Ascending aorta (tissue), 2 donors: ENCODE data around the gene KIF26B. TPM values are rescaled to one million over a fixed set of nuclear protein-coding genes. Genes with fewer than 3 reads are reported as not detected.

ENCODE experiments used
- DNase-seq, 2 donors: peaks; one replicate each; pipeline ENCODE4 v3.0.0-alpha.2; 2019; ENCODE audit warnings: low spot score in 2 of 2
- H3K27ac ChIP-seq, 2 donors: fragments of 200-600 bp; sonication (generic); one replicate each; pipeline ENCODE4 v1.5.1; 2016 to 2017; ENCODE audit warnings: mild to moderate bottlenecking in 1 of 2
- H3K27me3 ChIP-seq: fragments of 200-600 bp; sonication (generic); one replicate; pipeline ENCODE4 v1.5.1; 2017
- H3K36me3 ChIP-seq, 2 donors: fragments of 200-600 bp; sonication (generic); one replicate each; pipeline ENCODE4 v1.5.1; 2016
- H3K4me1 ChIP-seq, 2 donors: fragments of 200-600 bp; sonication (generic); one replicate each; pipeline ENCODE4 v1.5.1; 2016 to 2017; ENCODE audit warnings: mild to moderate bottlenecking in 1 of 2
- H3K4me3 ChIP-seq, 2 donors: fragments of 200-600 bp; sonication (generic); one replicate each; pipeline ENCODE4 v1.5.1; 2016 to 2017; ENCODE audit warnings: mild to moderate bottlenecking in 1 of 2
- H3K9me3 ChIP-seq, 2 donors: fragments of 200-600 bp; sonication (generic); one replicate each; pipeline ENCODE4 v1.5.1; 2016
- intact Hi-C: fragments of 100-400 bp; cut with DNase I; formaldehyde crosslinking; loops from one replicate; pipeline ENCODE4 v1.15.1; 2023
- total RNA-seq: library from RNA; depleted of rRNA; stranded (reverse); fragments of >200 nt; gene quantifications from one replicate; pipeline ENCODE4 v1.1.0, GENCODE V29; 2016
- TF ChIP-seq, protein P1 (sequence below), 3 experiments: fragments of 200-600 bp in 2 of 3; fragments of 450-650 bp in 1 of 3; sonication (generic) in 2 of 3; IDR thresholded peaks; one replicate each; pipeline ENCODE4 v1.5.1; 2016 to 2019; ENCODE audit warnings: antibody characterized with exemption in 3 of 3, mild to moderate bottlenecking in 1 of 3, moderate library complexity in 1 of 3

KIF26B gene
- total RNA-seq, 1 donor from 2014 or later, result not detected

DNA sequence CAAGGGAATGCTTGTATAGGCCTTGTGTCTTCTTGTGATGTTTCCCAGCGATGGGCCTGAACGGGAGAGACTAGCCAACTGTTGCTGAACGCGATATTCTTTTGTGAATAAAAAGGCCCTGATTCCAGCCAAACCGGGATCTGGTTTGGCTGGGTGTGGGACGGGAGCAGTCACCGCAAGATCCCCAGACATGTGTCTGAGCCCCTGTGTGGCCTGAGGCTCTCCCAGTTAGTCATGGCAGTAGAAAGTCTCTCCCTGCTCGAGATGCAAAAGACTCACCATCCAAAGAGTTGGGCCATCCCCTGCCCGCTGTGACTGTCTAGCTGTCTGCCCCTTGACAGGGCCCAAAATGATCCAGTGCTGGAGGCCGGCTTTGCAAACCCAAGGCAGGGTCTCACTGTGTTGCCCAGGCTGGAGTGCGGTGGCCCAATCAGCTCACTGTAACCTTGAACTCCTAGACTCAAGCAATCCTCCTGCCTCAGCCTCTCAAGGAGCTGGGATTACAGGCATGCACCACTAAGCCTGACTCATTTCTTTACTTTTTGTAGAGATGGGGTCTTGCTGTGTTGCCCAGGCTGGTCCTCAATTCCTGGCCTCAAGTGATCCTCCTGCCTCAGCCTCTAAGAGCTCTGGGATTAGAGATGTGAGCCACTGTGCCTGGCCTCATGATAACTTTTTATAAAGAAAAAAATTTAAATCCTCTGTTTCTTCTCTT lies 56.4 kb downstream of the KIF26B start:
- Histone ChIP-seq H3K4me1 (no peaks in the 10 kb centered on the region), H3K27ac (no peak overlapping the region), H3K36me3 (no peaks in the 10 kb centered on the region), H3K27me3 (no peaks in the 10 kb centered on the region), H3K9me3 (peaks cover 0 to 16% of the 10 kb centered on the region in 2 donors), H3K4me3 (no peak overlapping the region)
- TF ChIP-seq, protein P1, sequence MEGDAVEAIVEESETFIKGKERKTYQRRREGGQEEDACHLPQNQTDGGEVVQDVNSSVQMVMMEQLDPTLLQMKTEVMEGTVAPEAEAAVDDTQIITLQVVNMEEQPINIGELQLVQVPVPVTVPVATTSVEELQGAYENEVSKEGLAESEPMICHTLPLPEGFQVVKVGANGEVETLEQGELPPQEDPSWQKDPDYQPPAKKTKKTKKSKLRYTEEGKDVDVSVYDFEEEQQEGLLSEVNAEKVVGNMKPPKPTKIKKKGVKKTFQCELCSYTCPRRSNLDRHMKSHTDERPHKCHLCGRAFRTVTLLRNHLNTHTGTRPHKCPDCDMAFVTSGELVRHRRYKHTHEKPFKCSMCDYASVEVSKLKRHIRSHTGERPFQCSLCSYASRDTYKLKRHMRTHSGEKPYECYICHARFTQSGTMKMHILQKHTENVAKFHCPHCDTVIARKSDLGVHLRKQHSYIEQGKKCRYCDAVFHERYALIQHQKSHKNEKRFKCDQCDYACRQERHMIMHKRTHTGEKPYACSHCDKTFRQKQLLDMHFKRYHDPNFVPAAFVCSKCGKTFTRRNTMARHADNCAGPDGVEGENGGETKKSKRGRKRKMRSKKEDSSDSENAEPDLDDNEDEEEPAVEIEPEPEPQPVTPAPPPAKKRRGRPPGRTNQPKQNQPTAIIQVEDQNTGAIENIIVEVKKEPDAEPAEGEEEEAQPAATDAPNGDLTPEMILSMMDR (IDR thresholded peaks at IDR 0.05), result no peak
- DNase-seq, result no peak
- intact Hi-C loops, result no loop called here

DNA sequence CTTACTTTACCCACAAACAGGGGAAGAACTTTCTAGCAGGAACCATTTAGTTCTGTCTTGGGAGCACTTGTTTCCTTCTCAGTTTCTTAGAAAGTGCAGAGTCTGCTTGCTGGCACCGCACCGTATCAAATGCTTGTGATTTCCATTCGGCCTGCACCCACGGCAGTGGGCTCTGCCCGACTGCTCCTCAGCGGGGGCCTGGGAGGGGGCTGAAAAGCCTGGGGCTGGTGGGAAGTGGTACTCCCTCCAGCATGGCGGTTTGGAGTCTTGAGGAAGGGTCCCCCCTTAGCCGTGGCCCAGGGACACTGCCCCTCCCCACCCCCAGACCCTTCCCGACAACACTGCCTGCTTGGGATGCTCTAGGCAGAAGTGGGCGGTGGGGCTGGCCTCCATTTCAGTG lies 57.0 kb downstream of the KIF26B start:
- no peaks in the 10 kb centered on the region for H3K4me1 ChIP-seq
- no peak overlapping the region for H3K27ac ChIP-seq
- no peaks in the 10 kb centered on the region for H3K36me3 ChIP-seq
- peaks cover 0 to 12% of the 10 kb centered on the region in 2 donors for H3K9me3 ChIP-seq
- TF ChIP-seq, protein P1 (IDR thresholded peaks at IDR 0.05), result no peak
- no peak for DNase-seq
- H3K27me3 ChIP-seq, result no peaks in the 10 kb centered on the region
- H3K4me3 ChIP-seq, result no peak overlapping the region
- intact Hi-C loops, result no loop called here

DNA sequence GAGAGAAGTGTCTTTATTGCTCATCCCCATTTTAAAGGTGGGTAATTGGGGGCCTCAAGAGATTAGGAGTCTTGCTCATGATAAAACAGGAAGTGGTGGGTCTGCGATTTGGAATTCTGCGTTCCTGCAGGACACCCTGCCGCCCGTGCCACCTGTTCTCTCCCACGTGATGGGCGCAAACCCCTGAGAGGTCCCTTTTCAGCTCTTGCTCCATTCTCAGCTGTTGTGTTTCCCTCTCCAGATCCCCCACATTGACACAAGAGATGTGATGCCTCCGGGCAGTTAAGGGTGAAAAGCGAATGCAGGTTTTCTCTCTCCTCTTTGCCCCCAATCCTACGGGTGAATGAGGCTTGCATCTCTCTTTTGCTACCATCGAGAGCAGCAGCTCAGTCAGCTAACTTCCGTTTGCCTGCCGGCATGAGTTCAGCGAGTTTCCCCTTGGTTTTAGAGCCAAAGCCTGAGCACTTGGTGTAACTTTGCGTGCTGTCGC lies 57.5 kb downstream of the KIF26B start:
- no peak overlapping the region for H3K27ac ChIP-seq
- intact Hi-C loops, result no loop called here
- TF ChIP-seq, protein P1 (IDR thresholded peaks at IDR 0.05), result no peak

DNA sequence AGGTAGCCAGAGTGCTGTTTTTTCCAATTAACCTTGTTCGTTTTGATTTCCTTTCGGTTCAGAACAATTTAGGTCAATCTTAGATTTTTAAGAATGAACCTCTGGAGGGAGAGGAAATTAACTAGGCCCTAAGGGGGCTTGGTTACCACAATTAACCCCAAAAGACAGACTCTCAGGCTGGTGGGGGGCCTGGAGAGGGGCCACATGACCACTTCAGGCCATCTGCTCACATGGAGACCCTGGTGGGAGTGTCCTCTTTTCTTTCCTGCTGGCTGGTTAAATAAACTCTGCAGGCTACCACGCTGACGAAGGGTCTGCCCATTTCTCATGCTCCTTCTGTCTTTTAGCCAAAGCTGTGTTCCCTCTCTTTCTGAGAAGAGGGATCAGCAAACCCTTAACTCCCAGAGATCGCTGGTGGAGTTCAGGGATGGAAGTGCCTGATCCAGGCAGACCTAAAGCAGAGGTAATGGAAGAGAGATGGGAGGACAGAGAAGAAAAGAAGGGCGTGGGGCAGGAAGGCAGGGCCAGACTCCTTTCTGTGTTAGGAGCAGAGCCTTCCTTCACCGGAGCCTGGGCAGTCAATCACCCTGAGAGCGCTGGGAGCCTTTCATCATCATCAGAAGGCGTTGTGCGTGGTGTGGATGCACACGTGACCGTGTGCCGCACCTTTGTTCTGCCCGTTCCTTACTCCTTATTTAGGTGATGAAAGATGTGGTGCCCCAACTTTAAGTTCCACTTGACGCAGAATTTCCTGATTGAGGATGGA lies 58.5 kb downstream of the KIF26B start:
- no peak overlapping the region for H3K4me3 ChIP-seq

More for the DNA sequence above, 57.5 kb downstream of the KIF26B start:
- H3K36me3 ChIP-seq, result no peaks in the 10 kb centered on the region
- DNase-seq, result no peak
- no peak overlapping the region for H3K4me3 ChIP-seq
- no peaks in the 10 kb centered on the region for H3K4me1 ChIP-seq
- no peaks in the 10 kb centered on the region for H3K27me3 ChIP-seq
- peaks cover 0 to 7% of the 10 kb centered on the region in 2 donors for H3K9me3 ChIP-seq

DNA sequence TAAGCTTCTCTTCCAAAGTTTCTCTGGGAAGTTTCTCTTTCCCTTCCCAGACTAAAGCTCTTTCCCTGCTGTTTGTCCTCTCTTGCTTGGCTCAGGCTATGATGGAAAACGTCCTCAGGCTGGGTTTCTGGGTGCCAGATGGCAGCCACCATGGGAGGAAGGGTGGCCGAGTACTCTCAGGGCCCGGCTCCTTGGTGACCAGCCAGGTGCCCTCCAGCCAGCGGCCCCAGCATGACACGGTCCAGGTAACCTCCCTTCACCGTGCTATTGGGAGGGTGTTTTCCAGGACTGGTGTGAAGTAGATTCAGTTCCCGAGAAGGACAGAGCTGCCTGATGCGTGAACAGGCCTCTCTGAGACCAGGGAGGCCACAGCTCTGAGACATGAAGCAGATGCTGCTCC lies 60.3 kb downstream of the KIF26B start:
- no peak overlapping the region for H3K4me3 ChIP-seq
- DNase-seq, result no peak
- H3K9me3 ChIP-seq, result no peaks in the 10 kb centered on the region
- H3K4me1 ChIP-seq, result no peaks in the 10 kb centered on the region
- TF ChIP-seq, protein P1 (IDR thresholded peaks at IDR 0.05), result no peak
- H3K27me3 ChIP-seq, result no peaks in the 10 kb centered on the region
- H3K36me3 ChIP-seq, result no peaks in the 10 kb centered on the region
- intact Hi-C loops, result no loop called here
- H3K27ac ChIP-seq, result no peak overlapping the region

More for the DNA sequence above, 58.5 kb downstream of the KIF26B start:
- TF ChIP-seq, protein P1 (IDR thresholded peaks at IDR 0.05), result no peak
- Histone ChIP-seq H3K27me3 (no peaks in the 10 kb centered on the region), H3K36me3 (no peaks in the 10 kb centered on the region), H3K27ac (no peak overlapping the region), H3K4me1 (no peaks in the 10 kb centered on the region), H3K9me3 (no peaks in the 10 kb centered on the region)
- intact Hi-C loops, result no loop called here
- no peak for DNase-seq
